Measurements from ENCODE around the gene USP6NL. TPM values are rescaled to one million over a fixed set of nuclear protein-coding genes. Genes with fewer than 3 reads are reported as not detected.

USP6NL gene
- total RNA-seq, 1 donor from 2014 or later = 7.9 TPM

DNA sequence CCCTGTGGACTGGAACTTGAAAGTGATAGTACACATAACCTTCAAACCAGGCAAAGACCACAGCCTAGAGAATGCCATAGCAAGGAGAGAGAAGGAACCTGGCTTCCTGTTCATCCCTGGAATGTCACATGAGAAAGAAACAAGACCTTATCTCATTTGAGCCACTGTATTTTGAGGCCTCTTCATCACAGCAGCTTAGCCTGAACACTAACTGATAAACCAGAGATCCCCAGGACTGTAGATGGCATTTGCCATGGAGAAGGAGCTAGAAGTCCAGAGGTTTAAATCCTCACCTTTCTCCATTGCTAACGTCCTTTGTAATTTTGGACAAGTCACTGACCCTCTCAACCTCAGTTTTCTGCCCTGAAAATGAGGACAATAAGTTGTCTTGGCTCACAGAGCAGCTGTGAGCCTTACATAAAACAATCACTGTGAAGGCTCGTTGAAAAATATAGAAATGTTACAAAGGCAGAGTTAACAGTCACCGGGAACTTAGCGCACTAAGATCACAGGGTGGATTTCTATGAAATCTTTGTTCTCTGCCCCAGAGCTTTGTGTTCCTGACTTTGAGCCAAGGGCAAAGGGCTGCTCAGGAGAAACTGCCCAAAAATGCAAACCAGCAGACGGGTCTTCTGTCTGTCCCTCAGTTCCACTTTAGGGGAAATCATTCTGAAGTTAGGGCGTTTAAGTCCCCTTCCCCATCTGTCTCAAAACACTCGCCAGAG is 197.0 kb downstream of the USP6NL start:
- peaks cover 14% of the 10 kb centered on the region for H3K4me1 ChIP-seq
- no peak overlapping the region for H3K4me3 ChIP-seq
- no peak for DNase-seq
- H3K27me3 ChIP-seq (ENCODE audit: low read depth) = no peaks in the 10 kb centered on the region
- intact Hi-C loops (cut with micrococcal nuclease) = no loop called here
- peaks cover 38% of the 10 kb centered on the region for H3K9me3 ChIP-seq (replicated peaks)
- TF ChIP-seq, protein P1, sequence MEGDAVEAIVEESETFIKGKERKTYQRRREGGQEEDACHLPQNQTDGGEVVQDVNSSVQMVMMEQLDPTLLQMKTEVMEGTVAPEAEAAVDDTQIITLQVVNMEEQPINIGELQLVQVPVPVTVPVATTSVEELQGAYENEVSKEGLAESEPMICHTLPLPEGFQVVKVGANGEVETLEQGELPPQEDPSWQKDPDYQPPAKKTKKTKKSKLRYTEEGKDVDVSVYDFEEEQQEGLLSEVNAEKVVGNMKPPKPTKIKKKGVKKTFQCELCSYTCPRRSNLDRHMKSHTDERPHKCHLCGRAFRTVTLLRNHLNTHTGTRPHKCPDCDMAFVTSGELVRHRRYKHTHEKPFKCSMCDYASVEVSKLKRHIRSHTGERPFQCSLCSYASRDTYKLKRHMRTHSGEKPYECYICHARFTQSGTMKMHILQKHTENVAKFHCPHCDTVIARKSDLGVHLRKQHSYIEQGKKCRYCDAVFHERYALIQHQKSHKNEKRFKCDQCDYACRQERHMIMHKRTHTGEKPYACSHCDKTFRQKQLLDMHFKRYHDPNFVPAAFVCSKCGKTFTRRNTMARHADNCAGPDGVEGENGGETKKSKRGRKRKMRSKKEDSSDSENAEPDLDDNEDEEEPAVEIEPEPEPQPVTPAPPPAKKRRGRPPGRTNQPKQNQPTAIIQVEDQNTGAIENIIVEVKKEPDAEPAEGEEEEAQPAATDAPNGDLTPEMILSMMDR (IDR thresholded peaks at IDR 0.05; ENCODE audit: borderline replicate concordance) = no peak
- H3K27ac ChIP-seq (replicated peaks) = no peak overlapping the region
- no peaks in the 10 kb centered on the region for H3K36me3 ChIP-seq

DNA sequence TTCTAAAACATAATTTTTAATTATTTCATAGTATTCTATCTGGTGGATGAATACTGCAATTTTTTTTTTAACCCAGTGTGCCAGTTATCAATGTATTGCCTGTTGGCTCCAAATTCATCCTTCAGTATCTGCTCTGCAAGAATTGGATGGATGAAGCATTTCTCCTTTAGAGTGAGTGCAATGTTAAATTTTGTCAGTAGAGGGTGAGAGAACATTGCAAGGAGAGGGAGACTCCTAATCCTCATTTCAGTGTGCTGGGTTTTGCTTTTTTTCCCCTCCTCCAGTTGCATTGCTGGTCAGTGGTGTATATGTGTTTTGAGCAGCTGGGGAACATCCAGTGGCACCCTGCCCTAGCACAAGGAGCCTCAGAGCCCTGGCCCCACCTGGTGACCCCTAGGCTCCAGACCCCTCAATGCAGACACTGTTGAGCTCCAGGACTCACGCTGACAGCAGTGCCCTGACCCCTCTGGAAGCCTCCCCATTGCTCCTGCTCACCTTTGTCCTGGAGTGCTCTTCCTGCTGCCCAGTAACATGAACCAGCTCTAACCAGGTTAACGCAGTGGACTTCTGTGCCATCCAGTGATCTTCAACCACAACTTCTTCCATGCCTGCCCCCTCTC is 199.4 kb downstream of the USP6NL start:
- TF ChIP-seq, protein P1 (IDR thresholded peaks at IDR 0.05; ENCODE audit: borderline replicate concordance) = no peak
- Histone ChIP-seq H3K27ac (replicated peaks) (no peak overlapping the region), H3K9me3 (replicated peaks) (peaks cover 31% of the 10 kb centered on the region), H3K36me3 (no peaks in the 10 kb centered on the region), H3K27me3 (ENCODE audit: low read depth) (no peaks in the 10 kb centered on the region), H3K4me1 (peaks cover 14% of the 10 kb centered on the region), H3K4me3 (no peak overlapping the region)
- intact Hi-C loops (cut with micrococcal nuclease) = no loop called here
- DNase-seq = no peak

DNA sequence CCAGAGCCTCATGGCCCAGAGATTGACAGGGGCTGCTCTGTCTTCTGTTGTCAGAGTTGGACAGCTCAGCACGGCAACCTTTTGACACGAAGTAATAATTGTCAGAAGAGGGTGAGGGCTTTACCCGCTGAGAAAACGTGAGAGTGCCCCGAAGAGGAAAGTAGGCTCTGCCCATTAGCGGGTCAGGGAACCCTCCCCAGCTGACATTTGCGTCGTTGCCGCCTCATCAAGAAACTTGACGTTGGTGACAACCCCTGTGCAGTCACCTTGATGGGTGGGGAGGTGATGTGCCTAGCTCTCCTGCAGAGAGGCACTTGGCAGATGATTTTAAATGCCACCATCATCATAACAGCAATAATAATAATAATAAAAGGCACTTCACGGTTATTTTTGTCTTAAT is 202.1 kb downstream of the USP6NL start:
- TF ChIP-seq, protein P1 (IDR thresholded peaks at IDR 0.05; ENCODE audit: borderline replicate concordance) = no peak
- Histone ChIP-seq H3K27ac (replicated peaks) (no peak overlapping the region), H3K9me3 (replicated peaks) (peaks cover 31% of the 10 kb centered on the region), H3K4me1 (peaks cover 2% of the 10 kb centered on the region), H3K27me3 (ENCODE audit: low read depth) (no peaks in the 10 kb centered on the region), H3K36me3 (no peaks in the 10 kb centered on the region), H3K4me3 (no peak overlapping the region)
- no peak for DNase-seq
- intact Hi-C loops (cut with micrococcal nuclease) = no loop called here

DNA sequence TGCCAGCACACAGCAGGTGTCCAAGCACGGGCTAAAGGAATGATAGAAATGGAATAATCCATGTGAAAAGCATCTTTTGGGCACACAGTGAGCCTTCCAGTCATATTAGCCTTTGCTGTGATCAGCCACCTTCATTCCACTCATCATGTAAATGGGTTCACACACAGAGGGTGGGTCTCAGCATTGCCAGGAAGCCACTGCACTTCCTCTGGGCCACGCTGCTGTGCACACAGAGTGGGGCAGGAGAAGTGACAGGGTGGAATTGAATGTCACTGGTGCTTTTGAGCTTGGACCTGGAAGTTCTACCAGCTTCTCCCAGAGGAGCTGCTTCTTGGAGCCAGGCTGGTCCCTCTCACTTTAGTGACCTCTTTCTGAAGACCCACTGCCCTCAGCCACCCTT is 203.5 kb downstream of the USP6NL start:
- no peak for DNase-seq
- TF ChIP-seq, protein P1 (IDR thresholded peaks at IDR 0.05; ENCODE audit: borderline replicate concordance) = no peak
- Histone ChIP-seq H3K36me3 (no peaks in the 10 kb centered on the region), H3K4me1 (no peaks in the 10 kb centered on the region), H3K27ac (replicated peaks) (no peak overlapping the region), H3K9me3 (replicated peaks) (peaks cover 22% of the 10 kb centered on the region), H3K27me3 (ENCODE audit: low read depth) (no peaks in the 10 kb centered on the region), H3K4me3 (no peak overlapping the region)
- intact Hi-C loops (cut with micrococcal nuclease) = no loop called here

DNA sequence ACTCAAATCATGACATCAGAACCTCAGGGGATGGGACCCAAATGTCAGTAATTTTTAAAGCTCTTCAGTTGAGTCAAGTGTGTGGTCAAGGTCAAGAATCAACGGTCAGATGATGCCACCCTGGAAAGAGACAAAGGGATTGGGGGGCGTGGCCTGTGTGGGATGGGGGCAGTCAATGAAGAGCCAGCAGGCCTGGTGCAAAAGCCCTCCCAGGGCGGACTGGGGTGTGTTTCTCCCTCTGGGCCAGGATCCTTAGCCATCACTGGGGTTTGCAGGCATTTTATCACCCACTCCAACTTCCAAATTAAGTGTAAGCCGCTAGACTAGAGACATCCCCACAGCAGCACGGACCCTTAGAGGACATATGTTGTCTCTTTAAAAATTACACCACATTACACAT is 204.7 kb downstream of the USP6NL start:
- H3K4me1 ChIP-seq = no peaks in the 10 kb centered on the region
- no peak overlapping the region for H3K27ac ChIP-seq (replicated peaks)
- H3K4me3 ChIP-seq = no peak overlapping the region
- DNase-seq = no peak
- no peaks in the 10 kb centered on the region for H3K27me3 ChIP-seq (ENCODE audit: low read depth)
- intact Hi-C loops (cut with micrococcal nuclease) = no loop called here
- H3K36me3 ChIP-seq = no peaks in the 10 kb centered on the region
- TF ChIP-seq, protein P1 (IDR thresholded peaks at IDR 0.05; ENCODE audit: borderline replicate concordance) = no peak
- H3K9me3 ChIP-seq (replicated peaks) = peaks cover 10% of the 10 kb centered on the region
